ENCODE data around the gene EXOC4.

The EXOC4 gene

DNA sequence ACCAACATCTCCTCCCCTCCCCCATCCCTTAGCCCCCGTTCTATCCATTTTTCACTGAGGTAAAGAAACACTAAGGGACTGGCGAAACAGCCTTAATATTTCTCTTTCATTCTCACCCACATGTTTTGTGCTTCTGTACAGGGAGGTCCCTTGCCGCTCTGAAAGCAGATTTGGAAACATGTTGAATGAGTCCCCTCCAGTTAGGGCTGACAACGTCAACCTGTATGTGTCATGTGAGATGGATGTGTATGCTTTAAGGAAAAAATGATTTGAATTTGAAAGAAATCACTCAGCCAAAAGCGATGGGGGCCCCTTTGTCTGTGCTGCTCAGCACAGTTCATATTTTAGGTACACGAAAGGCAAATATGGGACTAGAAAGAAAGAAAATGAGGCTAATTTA is 560.0 kb downstream of the EXOC4 start:
- DNase-seq = no peak

DNA sequence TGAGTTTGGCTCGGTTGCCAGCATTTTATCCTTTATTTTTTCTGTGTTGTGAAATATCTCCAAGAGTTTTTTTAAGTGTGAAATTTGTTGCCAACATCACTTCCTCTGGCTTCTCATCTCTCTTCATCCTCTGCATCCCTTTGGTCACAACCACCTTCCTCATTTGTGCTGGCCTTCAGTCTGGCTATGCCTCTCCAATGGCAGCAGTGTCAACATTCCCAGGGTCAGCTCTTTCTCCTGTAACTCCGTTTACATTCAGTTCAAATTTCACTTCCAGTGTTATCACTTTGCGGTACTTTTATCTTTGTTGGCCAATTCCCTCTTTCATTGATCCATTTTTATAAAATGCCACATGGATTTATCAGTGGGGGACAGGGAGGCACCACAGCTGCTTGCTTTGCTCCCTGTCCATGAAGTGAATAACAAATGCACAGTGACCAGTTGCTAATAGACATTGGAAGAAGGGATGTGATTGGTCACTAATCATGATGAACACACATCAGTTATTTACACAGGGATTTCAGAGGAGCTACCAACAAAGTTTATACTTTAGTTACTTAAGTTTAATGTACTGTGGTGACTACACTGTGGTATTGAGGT is 562.8 kb downstream of the EXOC4 start:
- no peak for DNase-seq

DNA sequence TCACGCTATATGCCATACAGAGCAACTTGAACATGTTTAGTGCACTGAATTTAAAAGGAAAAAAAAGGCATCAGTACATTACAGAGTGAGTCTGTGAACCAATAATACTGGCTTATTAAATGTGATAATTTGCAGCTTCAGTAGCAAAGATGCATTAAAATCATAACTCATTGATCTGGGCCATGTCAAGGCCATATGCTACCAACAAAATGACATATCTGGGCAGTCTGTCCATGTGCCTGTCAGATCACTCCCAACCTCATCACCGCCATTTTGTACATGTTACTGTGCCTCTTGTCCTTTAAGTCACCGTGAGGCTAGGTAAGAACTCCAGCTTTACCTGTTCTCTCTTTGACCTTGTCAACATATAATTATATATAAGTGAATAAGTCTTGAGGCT is 566.8 kb downstream of the EXOC4 start:
- no peak for DNase-seq

DNA sequence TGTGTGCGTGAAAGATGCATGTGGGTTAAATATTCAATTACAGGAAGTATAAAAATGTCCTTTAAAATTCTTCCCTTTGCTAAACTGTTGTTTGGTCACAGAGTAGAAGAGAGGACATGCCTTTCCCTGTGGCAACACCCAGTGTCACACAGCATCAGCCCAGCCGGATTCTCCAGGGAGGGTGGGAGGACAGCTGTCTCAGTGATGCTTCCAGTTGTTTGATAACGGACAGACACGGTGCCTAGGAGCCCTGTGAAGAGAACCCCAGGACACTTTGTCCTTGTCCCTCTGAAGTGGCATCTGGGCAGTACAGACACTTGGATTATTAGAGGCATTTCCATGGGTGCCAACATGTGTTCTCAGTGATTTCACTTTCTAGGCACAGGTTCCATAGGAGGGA is 567.7 kb downstream of the EXOC4 start:
- no peak for DNase-seq

- no peak for DNase-seq
Observed at GRCh38 chr7:133821171-133821570, 568.3 kb downstream of the EXOC4 start.

DNA sequence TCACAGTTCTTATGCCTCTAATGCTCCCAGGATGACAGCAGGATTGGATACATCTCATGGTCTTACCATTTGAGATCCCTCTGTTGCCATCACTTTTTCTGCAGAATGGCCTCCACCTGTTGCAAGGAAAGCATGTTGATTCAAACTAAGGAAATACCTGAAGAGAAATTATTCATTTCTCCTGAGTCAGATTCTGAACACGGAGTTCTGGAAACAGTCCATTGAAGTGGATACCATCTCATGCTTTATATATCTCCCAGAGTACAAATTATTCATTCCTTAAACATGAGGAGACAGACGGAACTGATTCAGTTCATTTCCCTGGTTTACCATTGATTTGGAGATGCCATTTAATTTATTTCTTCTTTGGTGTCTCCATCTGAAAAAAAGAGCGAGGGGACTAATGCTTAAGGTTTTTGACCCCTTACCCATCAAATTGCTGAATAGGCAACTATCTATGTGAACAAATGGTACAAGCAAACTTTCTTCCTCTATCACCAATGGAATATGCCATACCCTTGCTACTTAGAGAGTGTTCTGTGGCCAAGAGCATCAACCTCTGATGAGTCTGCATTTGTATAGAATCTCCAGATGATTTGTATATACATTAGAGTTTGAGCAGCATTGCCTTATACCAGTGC is 569.2 kb downstream of the EXOC4 start:
- no peak for DNase-seq

- DNase-seq = no peak
Observed at GRCh38 chr7:133822868-133823552, 570.1 kb downstream of the EXOC4 start.

DNA sequence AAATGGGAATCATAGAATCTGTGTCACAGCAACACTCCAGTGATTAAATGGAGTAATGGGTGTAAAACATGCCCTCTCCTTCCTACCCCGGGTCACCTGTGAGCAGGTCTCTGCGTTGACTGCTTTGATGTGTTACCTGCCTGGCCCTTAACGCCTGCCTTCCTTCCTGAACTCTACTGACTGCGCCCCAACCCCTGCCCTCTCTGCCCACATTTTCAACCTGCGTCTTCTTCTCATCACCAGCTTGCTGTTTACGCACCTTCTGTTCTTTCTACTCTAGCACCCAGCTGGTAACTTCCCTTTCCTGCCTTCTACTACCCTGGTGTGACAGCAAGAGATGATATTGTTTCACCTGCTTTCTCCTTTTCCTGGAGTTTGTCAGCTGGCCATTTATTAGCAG is 571.3 kb downstream of the EXOC4 start:
- no peak for DNase-seq

DNA sequence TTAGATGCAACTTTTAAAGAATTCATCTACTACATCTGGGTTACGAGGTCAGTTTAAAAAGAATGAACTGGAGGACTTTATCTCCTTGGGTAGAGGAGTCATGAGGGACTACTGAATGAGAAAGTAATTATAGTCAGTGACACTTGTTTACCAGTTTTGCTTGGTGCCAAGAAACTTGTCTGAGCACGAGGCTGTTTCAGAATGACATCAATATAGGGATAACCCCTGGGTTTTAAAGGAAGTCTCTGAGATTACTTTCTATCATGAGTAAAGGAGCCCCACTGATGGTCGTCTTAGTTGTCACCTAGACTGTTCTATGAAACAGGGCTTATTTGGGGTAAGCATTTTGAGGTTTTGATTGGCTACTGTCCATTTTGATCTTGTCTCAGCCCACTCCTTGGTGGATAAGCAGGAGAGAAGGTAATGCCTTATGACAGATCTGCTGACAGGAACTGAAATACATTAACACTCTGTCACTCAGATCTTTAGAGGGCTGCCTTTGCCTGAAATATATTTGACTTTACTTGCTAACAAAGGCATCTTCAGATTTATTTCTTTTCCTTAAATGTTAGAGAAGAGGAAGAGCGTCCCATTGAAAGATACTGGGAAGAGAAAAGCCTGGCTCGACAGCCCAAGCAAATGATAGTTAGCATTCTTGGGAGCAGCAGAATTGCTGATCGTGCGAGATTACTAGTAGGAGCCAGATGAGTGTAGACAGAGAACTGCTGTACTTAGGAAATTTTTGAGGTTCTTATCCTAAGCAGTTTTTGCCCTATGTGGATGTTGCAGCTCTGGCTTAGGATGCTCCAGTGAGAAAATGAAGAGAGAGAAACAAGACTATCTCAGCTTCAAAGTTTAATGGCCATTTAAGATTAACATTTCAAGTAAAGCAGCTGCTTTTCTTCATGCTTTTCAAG is 575.1 kb downstream of the EXOC4 start:
- DNase-seq = no peak

DNA sequence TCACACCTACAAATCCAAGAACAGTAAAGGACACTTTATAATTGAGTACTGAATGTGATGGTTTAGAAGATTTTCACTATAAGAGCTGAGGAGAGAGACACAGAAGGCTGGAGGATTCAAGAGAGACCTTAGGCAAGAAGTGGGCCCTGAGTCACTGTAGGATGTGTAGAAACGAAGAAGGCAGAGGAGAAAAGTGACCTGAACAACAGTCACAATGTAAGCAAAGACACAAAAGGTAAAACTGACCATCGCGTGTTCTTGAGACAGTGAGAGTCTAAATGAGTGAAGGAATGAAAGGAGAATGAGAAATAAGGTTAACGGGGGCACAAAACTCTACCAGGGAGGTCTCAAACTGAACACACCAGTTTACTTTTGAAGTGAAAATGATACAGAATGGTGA is 576.0 kb downstream of the EXOC4 start:
- no peak for DNase-seq

- DNase-seq = no peak
Observed at GRCh38 chr7:133829336-133829897, 576.5 kb downstream of the EXOC4 start.

DNA sequence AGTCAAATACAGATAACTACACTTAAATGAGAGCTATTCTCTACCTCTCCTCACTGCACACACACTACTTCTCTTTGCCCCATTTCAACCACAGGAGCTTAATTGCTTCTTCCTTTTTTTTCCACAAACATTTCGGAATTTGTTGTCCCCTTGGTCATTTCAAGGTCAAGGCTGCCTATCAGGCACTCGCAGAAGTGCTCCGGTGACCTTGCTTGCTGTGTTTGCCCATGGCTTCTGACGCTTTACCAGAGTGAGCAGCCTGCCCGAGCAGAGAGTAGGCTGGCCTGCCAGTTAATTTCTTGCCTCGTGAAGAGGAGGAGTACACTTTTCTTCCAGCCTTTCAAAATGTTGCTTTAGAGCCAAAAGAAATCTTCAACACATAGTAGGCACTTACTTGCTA is 577.2 kb downstream of the EXOC4 start:
- no peak for DNase-seq

DNA sequence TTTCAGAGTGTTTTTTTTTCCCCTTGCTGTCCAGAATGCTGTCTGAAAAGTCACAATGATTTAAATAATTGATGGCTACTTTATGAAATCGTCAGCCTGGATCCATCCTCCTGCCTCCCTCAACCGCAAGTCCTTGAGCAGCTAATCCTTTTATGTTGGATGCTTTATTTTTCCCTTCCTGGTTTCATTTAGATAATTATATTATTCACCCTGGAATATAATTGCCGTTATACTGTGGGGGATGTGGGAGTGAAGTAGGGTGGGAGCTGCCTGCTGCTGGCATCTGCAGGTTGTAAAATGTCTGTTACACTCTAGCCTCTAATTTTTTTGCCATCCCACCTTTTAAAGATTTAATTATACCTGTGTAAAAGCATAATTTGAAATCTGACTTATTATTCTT is 583.8 kb downstream of the EXOC4 start:
- DNase-seq = no peak

- DNase-seq = no peak
Observed at GRCh38 chr7:133837224-133837623, 584.3 kb downstream of the EXOC4 start.

DNA sequence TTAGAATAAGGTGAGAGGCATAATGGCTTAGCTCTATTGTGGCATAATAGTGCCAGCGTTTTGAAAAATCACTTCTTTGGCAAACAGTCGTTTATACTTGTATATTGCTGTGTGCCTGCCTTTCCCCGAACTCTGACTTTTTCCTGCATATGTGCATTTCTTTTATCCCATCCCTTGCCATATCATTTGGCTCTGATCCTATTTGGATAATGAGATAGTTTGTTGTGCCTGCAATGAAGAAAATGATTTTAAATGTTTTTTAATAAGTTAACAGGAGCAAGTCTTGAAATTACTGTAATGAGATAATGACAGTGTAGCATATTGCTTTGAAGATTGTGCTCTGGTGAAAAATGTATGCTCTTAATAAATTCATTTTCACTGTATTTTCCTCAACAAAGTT is 586.2 kb downstream of the EXOC4 start:
- DNase-seq = no peak

GRCh38 chr7:133843341-133843740 is 590.5 kb downstream of the EXOC4 start:
- no peak for DNase-seq

GRCh38 chr7:133845005-133845404 is 592.1 kb downstream of the EXOC4 start:
- DNase-seq = no peak

- no peak for DNase-seq
Observed at GRCh38 chr7:133846203-133846945, 593.5 kb downstream of the EXOC4 start.

- DNase-seq = no peak
Observed at GRCh38 chr7:133850497-133851280, 597.8 kb downstream of the EXOC4 start.

DNA sequence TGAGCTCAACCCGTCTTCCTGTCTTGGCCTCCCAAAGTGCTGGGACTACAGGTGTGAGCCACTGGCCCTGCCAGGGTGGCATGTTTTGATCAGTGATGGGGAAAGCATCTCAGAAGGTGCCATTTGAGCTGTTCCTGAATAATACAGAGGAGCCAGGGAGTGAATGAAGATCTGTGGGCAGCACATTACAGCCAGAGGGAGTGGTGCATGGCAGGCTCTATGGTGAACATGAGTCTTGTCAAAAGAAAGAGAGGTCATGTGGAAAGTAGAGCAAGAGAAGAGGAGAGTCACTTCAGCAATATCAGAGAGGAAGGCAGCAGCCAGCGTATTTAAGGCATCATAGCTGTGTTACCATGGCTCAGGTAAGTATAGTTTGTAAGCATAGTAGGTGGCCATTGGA is 598.5 kb downstream of the EXOC4 start:
- DNase-seq = no peak

DNA sequence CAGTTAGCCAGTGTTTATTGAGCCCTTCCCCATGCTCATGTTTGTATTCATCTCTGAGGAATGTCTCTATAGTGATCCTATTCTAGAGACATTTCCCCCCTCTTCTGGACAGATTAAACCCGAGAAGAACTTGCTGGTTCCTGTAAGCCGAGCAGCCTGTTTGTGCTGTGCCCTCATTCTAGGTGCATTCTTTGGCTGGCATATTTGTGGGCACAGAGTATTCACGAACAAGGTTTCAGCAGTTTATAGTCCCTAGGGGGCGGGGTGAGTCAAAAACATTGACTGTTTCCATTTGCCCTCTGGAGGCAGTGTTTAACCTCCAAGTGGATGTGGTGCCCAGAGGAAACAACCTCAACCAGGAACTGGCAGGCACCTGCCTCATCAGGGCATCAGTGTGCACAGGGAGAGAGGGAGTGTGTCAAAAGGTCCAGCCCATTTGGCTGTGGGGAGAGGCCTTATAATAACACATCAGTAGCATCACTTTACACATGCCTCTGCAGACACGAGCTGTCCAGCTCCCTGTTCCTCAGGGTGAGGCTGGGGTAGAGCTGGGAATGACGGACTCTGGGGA is 600.9 kb downstream of the EXOC4 start:
- no peak for DNase-seq

All from activated effector memory CD4-positive, alpha-beta T cell treated with anti-CD3 and anti-CD28 coated beads, Interleukin-2, amount 50 U/mL, for 16 hours (primary cell).